DMS153 treated with DMSO at 0.1 percent for 48 hours (cell line): ENCODE measurements around the gene BEND6.
A peak's percentile ranks its signal among the peaks of the same experiment; 100 is the strongest.

ENCODE experiments used
- DNase-seq: peaks from one replicate; lab custom pipeline; 2025; ENCODE audit not compliant: unreplicated experiment; lab: John Stamatoyannopoulos, UW

Gene BEND6, protein sequence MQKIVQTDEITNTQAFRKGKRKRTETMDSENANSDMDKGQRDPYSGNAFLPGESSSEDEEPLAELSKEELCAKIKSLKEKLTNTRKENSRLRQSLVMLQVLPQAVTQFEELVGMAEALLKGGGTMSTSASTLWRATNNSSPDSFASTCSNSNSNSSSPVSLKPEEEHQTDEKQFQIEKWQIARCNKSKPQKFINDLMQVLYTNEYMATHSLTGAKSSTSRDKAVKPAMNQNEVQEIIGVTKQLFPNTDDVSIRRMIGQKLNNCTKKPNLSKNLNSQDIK

GRCh38 chr6:56954403-56955170 lies at the start of gene BEND6:
Gene BEND6, plus strand, starts transcription at chr6:56955107. Its CDS starts 26,704 bp downstream, at chr6:56981811.
- peak; percentile 19 for DNase-seq

GRCh38 chr6:56905378-56905777 lies 49.5 kb upstream of the BEND6 start:
- no peak for DNase-seq

- no peak for DNase-seq
Measured at GRCh38 chr6:56906752-56907151, 48.2 kb upstream of the BEND6 start.

GRCh38 chr6:56909115-56909907 lies 45.6 kb upstream of the BEND6 start:
- DNase-seq = no peak

DNA sequence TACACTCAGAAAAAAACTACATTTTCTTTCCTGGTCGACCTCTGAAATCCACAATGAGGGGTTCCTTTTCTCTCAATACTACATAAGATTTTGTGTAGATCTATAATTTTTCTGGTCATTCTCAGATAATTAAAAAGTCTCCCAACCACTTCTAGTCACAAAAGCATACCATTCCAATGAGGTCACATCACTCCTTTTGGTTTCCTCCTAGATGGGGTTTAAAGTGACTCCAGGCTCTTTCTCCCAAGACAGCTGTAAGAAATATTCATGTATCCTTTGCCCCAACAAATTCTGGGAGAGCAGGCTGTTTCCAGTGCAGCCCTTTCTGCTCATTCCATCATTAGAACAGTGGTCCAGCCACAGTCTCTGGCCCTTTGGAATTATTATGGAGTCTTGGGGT lies 43.1 kb upstream of the BEND6 start:
- no peak for DNase-seq

GRCh38 chr6:56913285-56914074 lies 41.4 kb upstream of the BEND6 start:
- no peak for DNase-seq

- no peak for DNase-seq
Measured at GRCh38 chr6:56914798-56915658, 39.9 kb upstream of the BEND6 start.

DNA sequence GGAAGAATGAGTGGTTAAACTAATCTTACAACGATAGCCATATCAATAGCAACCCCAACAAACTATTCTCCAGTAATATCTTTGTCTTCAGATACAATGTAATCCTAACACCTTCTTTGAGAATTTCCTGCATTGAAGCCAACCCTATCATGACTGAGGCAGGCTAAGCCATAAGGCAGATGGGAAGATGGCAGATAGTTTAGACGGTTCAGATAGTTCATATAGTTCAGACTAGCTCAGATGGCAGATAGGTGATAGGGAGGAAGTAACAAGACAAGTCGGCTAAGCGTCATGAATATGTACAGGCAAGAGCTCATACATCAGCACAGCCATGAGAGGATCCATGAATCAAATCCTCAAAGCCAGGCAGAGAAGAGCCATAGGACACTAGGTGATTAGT lies 39.1 kb upstream of the BEND6 start:
- no peak for DNase-seq

- no peak for DNase-seq
Measured at GRCh38 chr6:56916849-56917551, 37.9 kb upstream of the BEND6 start.

DNA sequence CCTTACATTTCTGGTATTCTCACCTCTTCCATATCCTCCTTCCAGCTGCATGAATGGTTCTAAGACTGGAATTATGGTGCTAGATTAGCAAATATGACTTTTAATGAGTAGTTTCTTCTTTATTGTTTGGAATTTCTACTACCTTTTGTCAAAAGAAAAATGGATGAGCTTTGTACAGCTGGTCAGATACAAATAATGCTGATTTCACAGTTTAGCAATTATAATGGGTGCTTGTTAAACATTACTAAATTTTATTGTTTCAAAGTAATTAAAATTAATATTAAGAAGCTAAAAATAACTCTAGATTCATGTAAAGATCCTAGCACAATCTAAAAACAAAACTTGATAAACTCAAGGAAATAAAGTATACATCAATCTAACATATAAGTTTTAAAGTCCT lies 32.3 kb upstream of the BEND6 start:
- DNase-seq = no peak

DNA sequence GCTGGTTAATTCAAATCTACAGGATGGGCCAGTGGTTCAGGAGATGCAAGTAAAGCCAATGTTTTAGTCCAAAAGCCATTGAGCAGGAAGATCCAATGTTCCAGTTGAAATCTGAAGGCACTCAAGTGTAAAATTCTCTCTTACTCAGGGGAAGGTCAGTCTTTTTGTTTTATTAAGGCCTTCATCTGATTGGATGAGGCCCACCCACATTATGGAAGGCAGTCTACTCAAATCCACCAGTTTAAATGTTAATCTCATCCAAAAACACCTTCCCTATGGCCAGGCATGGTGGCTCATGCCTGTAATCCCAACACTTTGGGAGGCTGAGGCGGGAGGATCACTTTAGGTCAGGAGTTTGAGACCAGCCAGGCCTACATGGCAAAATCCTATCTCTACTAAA lies 31.3 kb upstream of the BEND6 start:
- no peak for DNase-seq

DNA sequence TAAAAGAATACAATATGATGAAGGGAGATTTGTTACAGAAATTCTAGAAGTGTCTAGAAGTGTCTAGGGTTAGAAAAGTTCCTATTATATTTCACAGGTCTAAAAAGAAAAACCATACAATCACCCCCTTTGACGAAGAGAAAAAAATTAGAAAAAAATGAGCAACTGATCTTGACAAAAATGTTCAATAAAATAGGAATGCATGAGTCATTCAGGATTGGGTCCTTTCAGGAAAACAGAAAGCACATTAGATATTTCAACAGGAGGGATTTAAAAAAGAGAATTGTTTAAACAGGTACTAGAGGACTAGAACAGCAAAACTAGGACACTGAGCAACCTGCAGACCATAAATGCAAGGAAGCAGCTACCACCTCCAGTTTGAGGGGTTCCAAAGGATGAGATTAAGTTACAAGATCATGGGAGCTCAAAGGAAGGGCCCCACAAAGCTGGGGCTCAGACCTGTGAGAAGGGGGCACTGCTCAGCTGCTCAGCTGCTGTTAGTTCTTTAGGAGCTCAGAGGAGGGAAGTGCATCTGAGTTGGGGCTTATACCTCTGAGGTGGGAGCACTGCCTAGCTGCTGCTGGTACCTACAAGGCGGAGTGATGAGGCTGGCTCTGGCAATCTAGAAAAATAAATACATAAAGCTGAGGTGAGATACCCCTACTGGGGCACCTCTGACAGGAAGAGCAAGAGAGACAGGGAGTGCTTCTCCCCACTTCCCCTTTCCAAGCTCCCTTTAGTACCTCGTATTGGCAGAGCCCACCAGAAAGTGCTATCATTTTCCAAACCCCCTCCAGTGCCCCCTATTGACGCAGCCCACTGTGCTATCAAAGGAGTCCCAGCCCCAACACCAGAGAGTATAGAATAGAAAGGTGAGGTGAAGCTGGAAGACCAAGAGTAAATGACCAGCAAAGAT lies 27.1 kb upstream of the BEND6 start:
- no peak for DNase-seq

DNA sequence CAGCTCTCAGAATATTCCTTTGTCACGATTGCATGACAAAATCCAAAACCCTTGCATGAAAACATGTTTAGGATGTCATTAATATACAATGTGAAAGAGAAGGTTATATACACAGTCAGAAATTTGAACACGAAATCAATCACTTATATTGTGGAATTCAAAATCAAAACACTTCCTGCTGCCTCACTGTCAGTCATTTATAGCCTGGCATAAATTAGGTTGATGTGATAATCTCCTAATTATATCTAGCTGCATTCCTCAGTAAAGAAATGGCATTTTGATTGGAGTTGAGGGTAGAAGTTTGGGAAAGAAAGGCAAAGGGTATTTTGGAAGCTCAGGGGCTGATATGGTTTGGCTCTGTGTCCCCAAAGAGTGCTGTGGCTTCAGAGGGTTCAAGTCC lies 24.1 kb upstream of the BEND6 start:
- no peak for DNase-seq

- DNase-seq = no peak
Measured at GRCh38 chr6:56932910-56933477, 21.9 kb upstream of the BEND6 start.

GRCh38 chr6:56933650-56934049 lies 21.3 kb upstream of the BEND6 start:
- no peak for DNase-seq

- no peak for DNase-seq
Measured at GRCh38 chr6:56934876-56935275, 20.0 kb upstream of the BEND6 start.

DNA sequence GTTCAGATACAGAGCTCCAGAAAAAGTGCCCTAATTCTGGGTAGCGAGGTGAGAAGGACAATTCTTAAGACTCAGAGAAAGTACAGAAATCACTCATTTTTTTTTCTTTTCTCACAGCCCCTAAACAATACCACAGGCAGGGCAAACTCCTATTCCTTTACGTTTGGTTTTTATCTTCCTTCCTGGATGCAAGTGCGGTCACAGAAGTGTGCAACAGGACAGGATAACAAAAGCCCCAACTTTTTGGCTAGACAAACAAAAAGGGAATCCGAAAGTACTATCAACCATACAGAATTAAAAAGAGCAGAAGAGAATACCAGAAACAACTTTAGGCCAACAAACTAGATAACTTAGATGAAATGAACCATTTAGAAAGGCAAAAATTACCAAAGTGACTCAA lies 18.4 kb upstream of the BEND6 start:
- no peak for DNase-seq

- no peak for DNase-seq
Measured at GRCh38 chr6:56938649-56939191, 16.2 kb upstream of the BEND6 start.
